Endodermal cell (in vitro differentiated cells): Measurements from ENCODE around the gene SIT1. TPM values are rescaled to one million over a fixed set of nuclear protein-coding genes. Genes with fewer than 3 reads are reported as not detected.
"Not testable (repeated sequence)": the region's sequence is repeated elsewhere in the genome, so short reads cannot be mapped to it uniquely, and the experiment has no call there.

Experiments
- DNase-seq: peaks from one replicate; pipeline ENCODE4 v3.0.0-alpha.2; 2017
- H3K27ac ChIP-seq: 2 replicates; pipeline ENCODE4 v1.5.1; 2013; ENCODE audit warnings: mild to moderate bottlenecking, low read depth, low read length, moderate library complexity
- H3K27me3 ChIP-seq: 2 replicates; pipeline ENCODE4 v1.6.1; 2013; ENCODE audit warnings: mild to moderate bottlenecking, low read length, moderate library complexity; ENCODE audit not compliant: insufficient read depth, control insufficient read depth, poor library complexity, severe bottlenecking
- H3K36me3 ChIP-seq: 2 replicates; pipeline ENCODE4 v1.7.0; 2013; ENCODE audit warnings: mild to moderate bottlenecking, low read length, moderate library complexity; ENCODE audit not compliant: control insufficient read depth, insufficient read depth
- H3K4me1 ChIP-seq: one replicate; pipeline ENCODE4 v1.7.0; 2013; ENCODE audit warnings: low read length; ENCODE audit not compliant: control insufficient read depth, insufficient read depth
- H3K4me3 ChIP-seq: 2 replicates; pipeline ENCODE4 v1.5.1; 2013; ENCODE audit warnings: mild to moderate bottlenecking, low read length, moderate library complexity
- H3K9ac ChIP-seq: 2 replicates; pipeline ENCODE4 v1.6.1; 2013; ENCODE audit warnings: mild to moderate bottlenecking, low read length, moderate library complexity; ENCODE audit not compliant: poor library complexity, severe bottlenecking; ENCODE audit errors: extremely low read depth
- H3K9me3 ChIP-seq: 2 replicates; pipeline ENCODE4 v1.6.1; 2013; ENCODE audit warnings: mild to moderate bottlenecking, low read length, moderate library complexity; ENCODE audit not compliant: control insufficient read depth
- H3K27ac Mint-ChIP-seq: 2 replicates; pipeline ENCODE4 v1.8.0; 2020; ENCODE audit warnings: mixed read lengths
- H3K27me3 Mint-ChIP-seq: 2 replicates; pipeline ENCODE4 v1.8.0; 2021; ENCODE audit warnings: mild to moderate bottlenecking, mixed read lengths; ENCODE audit not compliant: insufficient read depth
- H3K36me3 Mint-ChIP-seq: 2 replicates; pipeline ENCODE4 v1.8.0; 2020; ENCODE audit warnings: low read depth, mixed read lengths
- H3K4me1 Mint-ChIP-seq: 2 replicates; pipeline ENCODE4 v1.8.0; 2020; ENCODE audit warnings: mixed read lengths
- H3K4me3 Mint-ChIP-seq: 2 replicates; pipeline ENCODE4 v1.8.0; 2020; ENCODE audit warnings: mild to moderate bottlenecking, moderate library complexity, mixed read lengths
- H3K9me3 Mint-ChIP-seq: 2 replicates; pipeline ENCODE4 v1.8.0; 2020; ENCODE audit warnings: mild to moderate bottlenecking, mixed read lengths
- CTCF ChIP-seq: fragments of 200-600 bp; sonication (generic); conservative IDR thresholded peaks from 2 replicates; pipeline ENCODE4 v1.5.0; 2021; ENCODE audit warnings: antibody characterized with exemption, mild to moderate bottlenecking
- WGBS, 2 experiments: methylation state at CpG; one replicate each; pipeline versions ENCODE4 v1.1.5 to v1.1.7; 2013; ENCODE audit warnings: missing lambda C conversion rate in 2 of 2, mixed read lengths in 1 of 2; ENCODE audit not compliant: insufficient coverage in 1 of 2, insufficient read length in 1 of 2; 5-methylcytosine and 5-hydroxymethylcytosine counted together
- total RNA-seq, 2 donors: library from RNA; stranded (reverse); fragmentation: NEBNext Ultra II Directional in 1 of 2; extraction: Animal tissue kit (Norgen Biotek cat#: 25700) in 1 of 2; gene quantifications; 2 replicates in 1 of 2; 3 replicates in 1 of 2; pipeline ENCODE4 v1.2.1, GENCODE V29; 2021

SIT1 gene
- total RNA-seq, 2 donors from 2014 or later = 0.22 TPM; not detected in 1

- WGBS, 2 experiments = 5 to 15% methylated on average over 6 to 11 of the region's 11 CpGs
- no peaks in the 10 kb centered on the region for H3K9me3 ChIP-seq
- peak; percentile 91 for DNase-seq
- H3K27me3 Mint-ChIP-seq = peaks cover 12% of the 10 kb centered on the region
- H3K27me3 ChIP-seq = no peaks in the 10 kb centered on the region
- peak overlapping the region; percentile 80 for H3K4me3 Mint-ChIP-seq
- H3K36me3 ChIP-seq = no peaks in the 10 kb centered on the region
- H3K27ac Mint-ChIP-seq = peak overlapping the region; percentile 93
- peaks cover 2% of the 10 kb centered on the region for H3K9me3 Mint-ChIP-seq
- no peak for TF ChIP-seq CTCF
- H3K4me3 ChIP-seq = peak overlapping the region; percentile 98
- peaks cover 3% of the 10 kb centered on the region for H3K4me1 Mint-ChIP-seq
- H3K9ac ChIP-seq = peak overlapping the region; percentile 76
- H3K27ac ChIP-seq = no peak overlapping the region
- H3K36me3 Mint-ChIP-seq = peaks cover 4% of the 10 kb centered on the region
- no peaks in the 10 kb centered on the region for H3K4me1 ChIP-seq
These were observed 4.6 kb downstream of the SIT1 start for GRCh38 chr9:35646153-35646532.

- Histone ChIP-seq H3K9ac (peak overlapping the region; percentile 76), H3K4me3 (peak overlapping the region; percentile 98)
- not testable (repeated sequence) for H3K9me3 ChIP-seq, H3K4me1 ChIP-seq, H3K9me3 Mint-ChIP-seq, H3K27ac ChIP-seq, H3K4me1 Mint-ChIP-seq, H3K27me3 ChIP-seq, H3K36me3 ChIP-seq, H3K36me3 Mint-ChIP-seq
- WGBS, 2 experiments = 45 to 80% methylated on average over 3 to 10 of the region's 10 CpGs
- peak overlapping the region; percentile 80 for H3K4me3 Mint-ChIP-seq
- peak; percentile 69 for DNase-seq
- H3K27ac Mint-ChIP-seq = peak overlapping the region; percentile 93
- H3K27me3 Mint-ChIP-seq = peaks cover 12% of the 10 kb centered on the region
These were observed 5.0 kb downstream of the SIT1 start for GRCh38 chr9:35645736-35646135.

GRCh38 chr9:35643046-35643445 is 7.7 kb downstream of the SIT1 start:
- Histone ChIP-seq H3K9me3 (no peaks in the 10 kb centered on the region), H3K36me3 (no peaks in the 10 kb centered on the region), H3K4me3 (no peak overlapping the region), H3K27me3 (no peaks in the 10 kb centered on the region), H3K9ac (no peak overlapping the region), H3K27ac (no peak overlapping the region), H3K4me1 (no peaks in the 10 kb centered on the region)
- no peak overlapping the region for H3K27ac Mint-ChIP-seq
- 88 to 94% methylated on average over 11 to 12 of the region's 12 CpGs for WGBS, 2 experiments
- peaks cover 8% of the 10 kb centered on the region for H3K9me3 Mint-ChIP-seq
- peaks cover 7% of the 10 kb centered on the region for H3K27me3 Mint-ChIP-seq
- DNase-seq = no peak
- H3K36me3 Mint-ChIP-seq = peaks cover 15% of the 10 kb centered on the region
- no peaks in the 10 kb centered on the region for H3K4me1 Mint-ChIP-seq
- no peak overlapping the region for H3K4me3 Mint-ChIP-seq
- TF ChIP-seq CTCF = no peak

GRCh38 chr9:35641478-35641877 is 9.3 kb downstream of the SIT1 start:
- not testable (repeated sequence) for H3K27me3 ChIP-seq, H3K4me3 Mint-ChIP-seq, H3K4me1 Mint-ChIP-seq, H3K27ac Mint-ChIP-seq, H3K27ac ChIP-seq, H3K27me3 Mint-ChIP-seq, H3K9ac ChIP-seq, H3K4me3 ChIP-seq, H3K4me1 ChIP-seq, H3K36me3 ChIP-seq, H3K9me3 ChIP-seq, DNase-seq
- 100% methylated on average over 1 to 3 of the region's 3 CpGs for WGBS, 2 experiments
- peaks cover 15% of the 10 kb centered on the region for H3K36me3 Mint-ChIP-seq
- H3K9me3 Mint-ChIP-seq = peaks cover 20% of the 10 kb centered on the region

- H3K27me3 ChIP-seq, H3K27me3 Mint-ChIP-seq, H3K9me3 ChIP-seq, H3K36me3 ChIP-seq, H3K4me1 Mint-ChIP-seq, H3K4me3 ChIP-seq, H3K9ac ChIP-seq, H3K27ac Mint-ChIP-seq, H3K4me1 ChIP-seq, H3K27ac ChIP-seq, H3K4me3 Mint-ChIP-seq, DNase-seq: not testable (repeated sequence)
- Mint-ChIP-seq H3K36me3 (peaks cover 15% of the 10 kb centered on the region), H3K9me3 (peaks cover 20% of the 10 kb centered on the region)
- WGBS, 2 experiments = 95 to 97% methylated on average over 15 of the region's 15 CpGs
These were observed 10.3 kb downstream of the SIT1 start for GRCh38 chr9:35640431-35640830.
